GM19455 (cell line): Measurements from ENCODE around the gene CD40LG.

Experiments used
- ATAC-seq: cut with Tn5 transposase; IDR thresholded peaks from one replicate; pipeline ENCODE4 v1.9.1; 2021; ENCODE audit not compliant: unreplicated experiment

The CD40LG gene

GRCh38 chrX:136692271-136692670 is 44.3 kb downstream of the CD40LG start:
- no peak for ATAC-seq

GRCh38 chrX:136694431-136695087 is 46.6 kb downstream of the CD40LG start:
- peak; percentile 83 for ATAC-seq

- ATAC-seq: no peak
Measured at GRCh38 chrX:136697156-136697555, 49.2 kb downstream of the CD40LG start.

- no peak for ATAC-seq
Measured at GRCh38 chrX:136708348-136708747, 60.4 kb downstream of the CD40LG start.
